DOHH2 (cell line): ENCODE measurements around the gene GALNT17.
A peak's percentile ranks its signal among the peaks of the same experiment; 100 is the strongest.
"Not testable (repeated sequence)": the region's sequence is repeated elsewhere in the genome, so short reads cannot be mapped to it uniquely, and the experiment has no call there.

Source experiments
- EZH2phosphoT487 ChIP-seq: fragments of 200-600 bp; sonication (generic); IDR thresholded peaks from 2 replicates; pipeline ENCODE4 v1.6.1; 2017; ENCODE audit warnings: borderline replicate concordance, mild to moderate bottlenecking, antibody characterized with exemption, low read length, moderate library complexity, mixed read lengths
- TF ChIP-seq, protein P1 (sequence below): fragments of 200-600 bp; sonication (generic); IDR thresholded peaks from one replicate; pipeline ENCODE4 v1.5.1; 2014; ENCODE audit warnings: antibody characterized with exemption, mild to moderate bottlenecking, low read depth, low read length; ENCODE audit not compliant: poor library complexity, severe bottlenecking

GRCh38 chr7:71212433-71212832, 80.5 kb downstream of the GALNT17 start:
- TF ChIP-seq, protein P1, sequence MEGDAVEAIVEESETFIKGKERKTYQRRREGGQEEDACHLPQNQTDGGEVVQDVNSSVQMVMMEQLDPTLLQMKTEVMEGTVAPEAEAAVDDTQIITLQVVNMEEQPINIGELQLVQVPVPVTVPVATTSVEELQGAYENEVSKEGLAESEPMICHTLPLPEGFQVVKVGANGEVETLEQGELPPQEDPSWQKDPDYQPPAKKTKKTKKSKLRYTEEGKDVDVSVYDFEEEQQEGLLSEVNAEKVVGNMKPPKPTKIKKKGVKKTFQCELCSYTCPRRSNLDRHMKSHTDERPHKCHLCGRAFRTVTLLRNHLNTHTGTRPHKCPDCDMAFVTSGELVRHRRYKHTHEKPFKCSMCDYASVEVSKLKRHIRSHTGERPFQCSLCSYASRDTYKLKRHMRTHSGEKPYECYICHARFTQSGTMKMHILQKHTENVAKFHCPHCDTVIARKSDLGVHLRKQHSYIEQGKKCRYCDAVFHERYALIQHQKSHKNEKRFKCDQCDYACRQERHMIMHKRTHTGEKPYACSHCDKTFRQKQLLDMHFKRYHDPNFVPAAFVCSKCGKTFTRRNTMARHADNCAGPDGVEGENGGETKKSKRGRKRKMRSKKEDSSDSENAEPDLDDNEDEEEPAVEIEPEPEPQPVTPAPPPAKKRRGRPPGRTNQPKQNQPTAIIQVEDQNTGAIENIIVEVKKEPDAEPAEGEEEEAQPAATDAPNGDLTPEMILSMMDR: peak; percentile 9
- TF ChIP-seq EZH2phosphoT487: not testable (repeated sequence)
